Measurements from ENCODE around the gene SLC26A11.
A peak's percentile ranks its signal among the peaks of the same experiment; 100 is the strongest.

SLC26A11 gene

GRCh38 chr17:80220054-80220735 is at the start of gene SLC26A11, which contains the start of gene SGSH:
TSS of gene SLC26A11 (plus strand) at chr17:80220427. CDS start at chr17:80221561, 1,134 bp downstream.
TSS of gene SGSH (minus strand) at chr17:80220333. CDS start at chr17:80220313, 20 bp downstream.
- DNase-seq: peak; percentile 71

- no peak for DNase-seq
Observed at GRCh38 chr17:80171681-80172080, 48.5 kb upstream of the SLC26A11 start.

GRCh38 chr17:80173126-80173525 is 47.1 kb upstream of the SLC26A11 start:
- no peak for DNase-seq

- DNase-seq: no peak
Observed at GRCh38 chr17:80173916-80174315, 46.3 kb upstream of the SLC26A11 start.

GRCh38 chr17:80176757-80177156 is 43.5 kb upstream of the SLC26A11 start:
- DNase-seq: no peak

DNA sequence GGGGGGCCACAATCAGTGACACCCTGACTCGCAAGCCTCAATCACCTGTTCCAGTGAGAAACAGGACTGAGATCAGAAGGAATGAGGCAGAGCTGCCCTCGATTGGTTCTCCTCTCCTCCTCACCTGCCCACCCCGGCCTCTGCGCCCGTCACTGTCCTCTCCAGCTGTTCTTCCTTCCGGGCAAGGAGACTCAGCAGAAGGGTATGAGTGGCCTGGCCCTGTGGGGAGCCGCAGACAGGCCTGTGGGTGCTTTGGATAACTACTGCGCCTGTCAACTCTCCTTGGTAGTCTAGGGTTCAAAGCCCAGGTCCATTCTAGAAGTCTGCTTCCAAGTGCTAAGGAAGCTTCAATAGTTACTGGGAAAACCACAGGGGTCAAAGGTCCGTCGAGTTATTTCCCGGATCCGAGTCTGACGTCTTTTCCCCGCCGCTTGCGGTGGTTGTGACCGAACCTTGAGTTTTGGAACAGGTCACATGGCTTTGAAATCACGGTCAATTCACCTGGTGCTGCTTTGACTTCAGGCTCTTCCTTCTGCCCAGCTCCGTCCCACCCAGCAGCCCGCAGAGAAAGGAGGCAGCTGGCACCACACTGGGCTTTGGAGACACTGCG is 42.1 kb upstream of the SLC26A11 start:
- no peak for DNase-seq

DNA sequence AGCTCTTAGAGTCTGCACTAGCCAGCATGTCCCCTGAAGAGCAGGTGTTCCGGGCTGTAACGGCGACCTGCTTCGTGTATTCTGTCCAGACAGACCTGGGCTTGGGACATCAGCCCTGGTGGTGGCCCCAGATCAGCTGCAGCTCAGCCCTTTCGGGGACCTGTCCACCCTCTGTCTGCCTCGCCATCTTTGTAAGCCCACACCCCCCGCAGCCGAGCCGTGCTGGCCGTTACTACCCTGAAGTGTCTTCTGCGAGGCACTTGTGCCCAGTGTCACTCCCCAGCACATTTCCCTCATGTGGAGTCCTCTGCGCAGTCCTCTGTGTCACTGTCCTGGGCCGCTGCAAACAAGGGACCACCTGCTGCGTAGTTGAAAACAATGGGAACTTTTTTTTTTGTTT is 40.0 kb upstream of the SLC26A11 start:
- no peak for DNase-seq

DNA sequence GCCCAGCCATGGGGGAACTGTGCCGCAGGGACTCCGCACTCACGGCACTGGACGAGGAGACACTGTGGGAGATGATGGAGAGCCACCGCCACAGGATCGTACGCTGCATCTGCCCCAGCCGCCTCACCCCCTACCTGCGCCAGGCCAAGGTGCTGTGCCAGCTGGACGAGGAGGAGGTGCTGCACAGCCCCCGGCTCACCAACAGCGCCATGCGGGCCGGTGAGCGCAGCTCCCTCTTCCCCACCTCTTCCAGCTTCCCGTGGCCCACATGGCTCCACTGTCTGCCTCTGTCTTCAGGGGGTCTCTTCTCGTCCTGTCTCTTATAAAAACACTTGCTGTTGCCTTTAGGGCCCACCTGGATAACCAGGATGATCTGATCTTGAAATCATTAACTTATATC is 38.8 kb upstream of the SLC26A11 start:
- DNase-seq: no peak

GRCh38 chr17:80182118-80182844 is 37.9 kb upstream of the SLC26A11 start:
- no peak for DNase-seq

GRCh38 chr17:80182845-80183223 is 37.4 kb upstream of the SLC26A11 start:
- no peak for DNase-seq

DNA sequence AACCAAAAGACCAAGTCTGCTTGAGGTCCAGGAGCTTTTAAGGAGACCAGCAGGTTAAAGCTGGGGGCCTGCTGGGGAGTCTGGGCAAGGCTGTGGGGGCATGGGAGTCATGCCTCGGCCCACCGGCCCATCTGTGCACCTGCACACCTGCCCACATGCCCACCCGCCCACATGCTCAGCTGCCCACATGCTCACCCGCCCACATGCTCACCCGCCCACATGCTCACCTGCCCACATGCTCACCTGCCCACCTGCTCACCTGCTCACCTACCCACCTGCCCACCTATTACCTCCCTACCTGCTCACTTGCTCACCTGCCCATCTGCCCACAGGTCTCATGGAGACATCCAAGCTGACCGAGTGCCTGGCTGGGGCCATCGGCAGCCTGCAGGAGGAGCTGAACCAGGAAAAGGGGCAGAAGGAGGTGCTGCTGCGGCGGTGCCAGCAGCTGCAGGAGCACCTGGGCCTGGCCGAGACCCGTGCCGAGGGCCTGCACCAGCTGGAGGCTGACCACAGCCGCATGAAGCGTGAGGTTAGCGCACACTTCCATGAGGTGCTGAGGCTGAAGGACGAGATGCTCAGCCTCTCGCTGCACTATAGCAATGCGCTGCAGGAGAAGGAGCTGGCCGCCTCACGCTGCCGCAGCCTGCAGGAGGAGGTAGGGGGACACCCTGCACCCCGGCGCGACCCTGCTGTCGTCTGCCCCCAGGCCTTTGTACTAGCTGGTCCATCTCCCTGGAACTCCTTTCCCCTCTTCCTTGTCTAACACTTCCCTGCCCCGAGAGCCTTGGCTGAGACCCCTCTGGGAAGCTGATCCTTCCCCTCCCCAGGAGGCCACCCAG is 36.4 kb upstream of the SLC26A11 start:
- DNase-seq: no peak

DNA sequence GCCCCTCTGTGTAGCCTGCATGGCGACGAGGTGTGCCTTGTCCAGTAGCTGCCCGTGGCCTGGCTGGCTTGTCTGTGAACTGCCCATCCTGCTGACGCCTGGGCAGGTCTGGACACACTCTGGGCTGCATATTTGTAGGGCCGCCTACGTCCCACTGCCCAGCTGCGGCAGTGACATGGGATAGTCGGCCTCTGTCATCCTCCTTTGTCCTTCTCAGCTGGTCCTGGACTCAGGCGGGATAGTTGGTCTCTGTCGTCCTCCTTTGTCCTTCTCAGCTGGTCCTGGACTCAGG is 35.9 kb upstream of the SLC26A11 start:
- no peak for DNase-seq

DNA sequence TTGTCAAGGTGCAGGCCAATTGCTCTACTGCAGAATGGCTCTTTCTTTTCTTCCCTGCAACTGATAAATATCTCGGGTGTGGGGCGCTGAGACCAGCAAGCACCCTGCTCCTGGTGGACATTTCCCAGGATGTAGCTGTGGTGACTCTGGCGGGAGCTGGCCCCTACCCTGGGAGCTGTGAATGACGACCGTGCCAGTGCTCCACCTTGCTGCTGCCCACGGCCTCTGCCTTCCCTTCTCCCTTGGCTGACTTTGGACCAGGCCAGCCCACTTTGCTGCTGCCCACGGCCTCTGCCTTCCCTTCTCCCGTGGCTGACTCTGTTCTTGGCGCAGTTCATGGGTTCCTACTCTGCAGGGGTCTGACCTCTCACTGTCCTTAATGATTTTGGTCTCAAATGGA is 34.3 kb upstream of the SLC26A11 start:
- DNase-seq: no peak

GRCh38 chr17:80187090-80187489 is 33.1 kb upstream of the SLC26A11 start:
- no peak for DNase-seq

- no peak for DNase-seq
Observed at GRCh38 chr17:80187515-80187941, 32.7 kb upstream of the SLC26A11 start.

- DNase-seq: no peak
Observed at GRCh38 chr17:80189611-80190010, 30.6 kb upstream of the SLC26A11 start.

GRCh38 chr17:80190716-80191115 is 29.5 kb upstream of the SLC26A11 start:
- DNase-seq: no peak

- no peak for DNase-seq
Observed at GRCh38 chr17:80191192-80191591, 29.0 kb upstream of the SLC26A11 start.

DNA sequence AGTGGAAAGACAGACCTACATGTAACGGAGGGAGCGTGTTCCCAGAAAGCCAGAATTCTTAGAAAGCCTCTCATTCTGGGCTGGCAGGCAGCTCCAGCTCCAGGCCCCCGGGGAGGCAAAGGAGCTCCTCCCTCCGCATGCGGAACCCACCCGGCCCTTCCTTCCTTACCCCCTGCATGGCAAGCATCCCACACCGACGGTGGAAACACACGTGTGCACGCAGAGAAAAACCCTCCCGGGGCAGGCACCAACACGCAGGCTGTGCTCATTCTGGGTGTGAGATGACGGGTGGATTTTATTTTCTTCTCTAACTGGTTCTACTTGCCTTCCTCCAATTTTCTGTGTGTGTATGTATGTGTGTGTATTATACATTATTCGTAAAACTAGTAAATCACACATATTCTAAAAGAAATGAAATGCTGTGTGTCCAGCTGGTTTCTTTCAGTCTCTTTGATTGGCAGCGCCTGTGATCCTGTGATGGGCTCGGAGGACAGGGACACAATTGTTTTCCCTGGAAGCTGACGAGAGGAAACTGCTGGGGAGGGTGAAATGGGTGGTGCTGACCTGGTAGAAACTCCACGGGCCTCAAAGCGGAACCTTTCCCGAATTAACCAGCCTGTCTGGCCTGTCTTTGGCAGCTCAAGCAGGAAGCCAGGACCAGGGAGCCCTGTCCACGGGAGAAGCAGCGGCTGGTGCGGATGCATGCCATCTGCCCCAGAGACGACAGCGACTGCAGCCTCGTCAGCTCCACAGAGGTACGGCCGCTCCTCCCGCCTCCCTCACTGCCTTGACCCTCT is 28.2 kb upstream of the SLC26A11 start:
- DNase-seq: no peak

GRCh38 chr17:80195141-80195540 is 25.1 kb upstream of the SLC26A11 start:
- no peak for DNase-seq

DNA sequence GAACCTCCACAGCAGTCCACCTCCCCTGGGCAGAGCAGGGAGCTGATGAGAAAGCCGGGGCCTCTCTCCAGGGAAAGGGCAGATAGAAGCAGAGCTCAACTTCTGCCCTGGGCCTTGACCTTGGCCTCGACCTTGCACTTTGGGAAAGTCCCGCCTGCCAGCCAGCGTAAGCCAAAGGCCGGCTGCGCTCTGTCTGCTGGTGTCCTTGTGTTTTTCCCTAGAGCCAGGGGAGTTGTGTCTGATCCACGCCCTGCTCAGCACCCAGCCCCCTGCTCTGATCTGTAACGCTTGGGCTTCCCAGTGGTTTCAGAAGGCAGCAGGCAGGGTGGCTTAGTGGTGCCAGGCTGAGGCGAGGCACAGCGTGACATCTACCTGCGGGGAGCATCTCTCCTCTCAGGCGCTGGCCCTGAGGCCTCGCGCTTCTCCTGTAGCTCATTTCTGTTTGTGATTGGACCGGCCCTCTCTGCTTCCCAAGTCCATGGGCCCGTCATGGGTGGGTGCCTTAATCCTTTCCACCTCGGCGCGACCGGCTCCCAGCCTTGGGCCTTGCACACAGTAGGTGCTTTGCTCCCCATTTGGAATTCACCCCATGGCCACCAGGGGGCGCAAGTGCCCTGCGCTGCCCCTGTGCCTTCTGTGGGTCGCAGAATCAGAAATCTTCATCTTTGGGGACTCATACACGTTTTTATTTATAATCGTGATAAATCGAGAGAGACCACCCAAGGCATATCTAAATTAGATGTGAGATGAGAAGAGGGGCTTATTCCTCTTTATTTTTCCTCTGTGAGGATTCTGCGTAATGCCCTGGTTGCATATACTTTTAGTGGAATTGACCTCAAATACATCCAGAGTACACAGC is 24.3 kb upstream of the SLC26A11 start:
- DNase-seq: peak; percentile 47
